A549 (cell line): Measurements from ENCODE around the gene USP36.

Source experiments
- BHLHE40 ChIP-seq: IDR thresholded peaks from 2 replicates; pipeline ENCODE4 v1.6.1; 2012; ENCODE audit warnings: low read depth, low read length, inconsistent platforms
- CEBPB ChIP-seq, 2 experiments: fragments of >200 bp in 1 of 2; sonication (Bioruptor Twin) in 1 of 2; formaldehyde crosslinking in 1 of 2; IDR thresholded peaks; 2 replicates each; pipeline ENCODE4 v1.6.1; 2012 to 2016
- CHD2 ChIP-seq: fragments of 150-350 bp; IDR thresholded peaks from 2 replicates; pipeline ENCODE4 v1.6.1; 2014; ENCODE audit warnings: low read length; ENCODE audit not compliant: partially characterized antibody
- MAX ChIP-seq: IDR thresholded peaks from 2 replicates; pipeline ENCODE4 v1.6.1; 2012
- MAZ ChIP-seq: fragments of 150-350 bp; IDR thresholded peaks from 2 replicates; pipeline ENCODE4 v1.6.1; 2014; ENCODE audit warnings: antibody characterized with exemption, low read depth, low read length, borderline replicate concordance
- MYC ChIP-seq: IDR thresholded peaks from 2 replicates; pipeline ENCODE4 v1.6.1; 2012; ENCODE audit warnings: mild to moderate bottlenecking, inconsistent platforms, low read length, improper control_type of control experiment, borderline replicate concordance
- PHF8 ChIP-seq: fragments of 200-600 bp; sonication (generic); IDR thresholded peaks from 2 replicates; pipeline ENCODE4 v1.6.1; 2016; ENCODE audit warnings: low read depth, mild to moderate bottlenecking, antibody characterized with exemption, moderate library complexity, borderline replicate concordance
- POLR2A ChIP-seq: IDR thresholded peaks from 2 replicates; pipeline ENCODE4 v1.6.1; 2012; ENCODE audit warnings: mild to moderate bottlenecking, low read length
- REST ChIP-seq: fragments of 200-600 bp; sonication (generic); IDR thresholded peaks from 2 replicates; pipeline ENCODE4 v1.6.1; 2016; ENCODE audit warnings: antibody characterized with exemption, mild to moderate bottlenecking, moderate library complexity
- TP53 ChIP-seq: fragments of 250-450 bp; sonication (Bioruptor Pico); IDR thresholded peaks from 2 replicates; pipeline ENCODE4 v1.5.0; 2021; ENCODE audit warnings: mild to moderate bottlenecking, moderate library complexity
- TF ChIP-seq, protein P1 (sequence below): fragments of >200 bp; sonication (Bioruptor Twin); formaldehyde crosslinking; IDR thresholded peaks from 3 replicates; pipeline ENCODE4 v1.5.1; 2016
- TF ChIP-seq, protein P2 (sequence below): IDR thresholded peaks from 2 replicates; pipeline ENCODE4 v1.6.1; 2012

GRCh38 chr17:78832541-78832810, 8.1 kb downstream of the USP36 start:
- TF ChIP-seq CEBPB (IDR thresholded peaks at IDR 0.05) (no peak), TP53 (CRISPR knock-in tag) (no peak), CHD2 (no peak), MAZ (no peak), POLR2A (no peak), REST (no peak), BHLHE40 (no peak), MYC (no peak), PHF8 (no peak), MAX (no peak)
- TF ChIP-seq, protein P1, sequence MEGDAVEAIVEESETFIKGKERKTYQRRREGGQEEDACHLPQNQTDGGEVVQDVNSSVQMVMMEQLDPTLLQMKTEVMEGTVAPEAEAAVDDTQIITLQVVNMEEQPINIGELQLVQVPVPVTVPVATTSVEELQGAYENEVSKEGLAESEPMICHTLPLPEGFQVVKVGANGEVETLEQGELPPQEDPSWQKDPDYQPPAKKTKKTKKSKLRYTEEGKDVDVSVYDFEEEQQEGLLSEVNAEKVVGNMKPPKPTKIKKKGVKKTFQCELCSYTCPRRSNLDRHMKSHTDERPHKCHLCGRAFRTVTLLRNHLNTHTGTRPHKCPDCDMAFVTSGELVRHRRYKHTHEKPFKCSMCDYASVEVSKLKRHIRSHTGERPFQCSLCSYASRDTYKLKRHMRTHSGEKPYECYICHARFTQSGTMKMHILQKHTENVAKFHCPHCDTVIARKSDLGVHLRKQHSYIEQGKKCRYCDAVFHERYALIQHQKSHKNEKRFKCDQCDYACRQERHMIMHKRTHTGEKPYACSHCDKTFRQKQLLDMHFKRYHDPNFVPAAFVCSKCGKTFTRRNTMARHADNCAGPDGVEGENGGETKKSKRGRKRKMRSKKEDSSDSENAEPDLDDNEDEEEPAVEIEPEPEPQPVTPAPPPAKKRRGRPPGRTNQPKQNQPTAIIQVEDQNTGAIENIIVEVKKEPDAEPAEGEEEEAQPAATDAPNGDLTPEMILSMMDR = no peak
- TF ChIP-seq, protein P2, sequence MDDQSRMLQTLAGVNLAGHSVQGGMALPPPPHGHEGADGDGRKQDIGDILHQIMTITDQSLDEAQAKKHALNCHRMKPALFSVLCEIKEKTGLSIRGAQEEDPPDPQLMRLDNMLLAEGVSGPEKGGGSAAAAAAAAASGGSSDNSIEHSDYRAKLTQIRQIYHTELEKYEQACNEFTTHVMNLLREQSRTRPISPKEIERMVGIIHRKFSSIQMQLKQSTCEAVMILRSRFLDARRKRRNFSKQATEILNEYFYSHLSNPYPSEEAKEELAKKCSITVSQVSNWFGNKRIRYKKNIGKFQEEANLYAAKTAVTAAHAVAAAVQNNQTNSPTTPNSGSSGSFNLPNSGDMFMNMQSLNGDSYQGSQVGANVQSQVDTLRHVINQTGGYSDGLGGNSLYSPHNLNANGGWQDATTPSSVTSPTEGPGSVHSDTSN = no peak
